Pancreas (tissue), 10 donors: Measurements from ENCODE around the gene ROBO1. TPM values are rescaled to one million over a fixed set of nuclear protein-coding genes. Genes with fewer than 3 reads are reported as not detected.

ENCODE experiments used
- ATAC-seq, 4 donors: fragments of 200-7000 bp; cut with Tn5 transposase; one replicate each; pipeline versions ENCODE4 v1.8.0 to v1.9.1; 2020; ENCODE audit warnings: mild to moderate bottlenecking in 4 of 4, moderate library complexity in 4 of 4
- DNase-seq, 6 donors: peaks; one replicate each; pipeline ENCODE4 v3.0.0-alpha.2; 2020
- FAIRE-seq: peaks from 2 replicates; lab custom pipeline; 2012; peaks lifted over from hg19 to GRCh38; lab: Jason Lieb, UNC
- H3K27ac ChIP-seq, 4 donors: fragments of 200-600 bp; sonication (generic); 1 replicate in 3 of 4; 2 replicates in 1 of 4; pipeline versions ENCODE4 v1.5.0 to v1.8.0; 2020
- H3K27me3 ChIP-seq, 4 donors: fragments of 200-600 bp; one replicate each; pipeline ENCODE4 v1.8.0; 2021
- H3K36me3 ChIP-seq, 3 donors: fragments of 200-600 bp; sonication (generic) in 1 of 3; one replicate each; pipeline versions ENCODE4 v1.5.0 to v1.8.0; 2020 to 2021
- H3K4me1 ChIP-seq, 3 donors: fragments of 200-600 bp; one replicate each; pipeline ENCODE4 v1.8.0; 2021
- H3K4me3 ChIP-seq, 4 donors: fragments of 200-600 bp; sonication (generic) in 2 of 4; one replicate each; pipeline versions ENCODE4 v1.5.0 to v1.8.0; 2020 to 2021
- H3K9me3 ChIP-seq, 4 donors: fragments of 200-600 bp; one replicate each; pipeline ENCODE4 v1.8.0; 2021
- whole genome bisulfite sequencing, 2 donors: extraction: QIAGEN DNeasy Blood & Tissue Kit; methylation state at CpG; one replicate each; pipeline ENCODE4 v1.1.7; 2013; 5-methylcytosine and 5-hydroxymethylcytosine counted together
- intact Hi-C, 3 donors: fragments of 100-400 bp; cut with DNase I; formaldehyde crosslinking; loops; one replicate each; pipeline versions ENCODE4 v1.11.1 to v1.14.2; 2022
- polyA plus RNA-seq, 2 donors: library from polyadenylated mRNA; stranded (reverse); fragments of 200-250 nt; gene quantifications; one replicate each; pipeline ENCODE4 v1.2.3, GENCODE V29; 2013
- total RNA-seq, 6 donors: library from RNA; stranded (reverse); fragmentation: NEBNext Ultra II Directional in 4 of 6; extraction: Animal tissue kit (Norgen Biotek cat#: 25700) in 4 of 6; gene quantifications; one replicate each; pipeline versions ENCODE4 v1.2.1 to v1.2.4, GENCODE V29; 2021 to 2023
- TF ChIP-seq, protein P1 (sequence below), 4 donors: fragments of 200-600 bp; sonication (generic) in 3 of 4; IDR thresholded peaks; one replicate each; pipeline versions ENCODE4 v1.5.0 to v1.8.0; 2021; ENCODE audit warnings: antibody characterized with exemption in 4 of 4
- donor health status: healthy with polysubstance abuse.
- donor health status: DM: no; HTN: no; CAD: no; lungs with moderate emphysema.
- donor health status: DM: no; HTN: no; CAD: no.
- donor health status: control.
- donor health status: control.
- donor health status: Bipolar disorder and iron deficiency.
- donor health status: DM: yes; HTN: yes; CAD: no.
- donor health status: DM: no; HTN: no; CAD: no.
- donor health status: DM: no; HTN: no; CAD: no.
- donor health status: DM: yes; HTN: yes; CAD: no.

The ROBO1 gene
- total and polyA plus RNA-seq, 8 donors: 0.51 to 8.5 (median 2.8) TPM

DNA sequence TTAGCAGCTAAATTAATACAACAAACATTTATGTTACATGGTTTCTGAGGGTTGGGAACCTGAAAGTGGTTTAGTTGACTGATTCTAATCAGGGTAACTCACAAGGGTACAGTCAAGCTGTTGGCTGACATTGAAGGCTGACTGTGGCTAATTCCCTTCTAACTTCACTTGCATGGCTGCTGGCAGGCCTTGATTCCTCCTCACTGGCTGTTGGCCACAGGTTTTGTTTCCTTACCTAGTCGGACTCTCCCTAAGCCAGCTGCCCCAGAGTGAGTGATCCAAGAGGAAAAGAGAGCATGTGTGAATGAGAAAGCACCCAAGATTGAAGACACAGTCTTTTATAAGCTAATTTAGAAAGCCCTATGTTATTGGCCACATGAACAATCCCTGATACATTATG is 700.1 kb downstream of the ROBO1 start:
- WGBS, 2 donors: 40 to 65% methylated on average over 1 of the region's 1 CpG
- no peaks in the 10 kb centered on the region for H3K4me1 ChIP-seq
- H3K27me3 ChIP-seq: no peaks in the 10 kb centered on the region
- no peak for ATAC-seq
- no peak overlapping the region for H3K27ac ChIP-seq
- no peak for DNase-seq
- no peak for FAIRE-seq
- H3K36me3 ChIP-seq: no peaks in the 10 kb centered on the region
- intact Hi-C loops: no loop called here
- TF ChIP-seq, protein P1, sequence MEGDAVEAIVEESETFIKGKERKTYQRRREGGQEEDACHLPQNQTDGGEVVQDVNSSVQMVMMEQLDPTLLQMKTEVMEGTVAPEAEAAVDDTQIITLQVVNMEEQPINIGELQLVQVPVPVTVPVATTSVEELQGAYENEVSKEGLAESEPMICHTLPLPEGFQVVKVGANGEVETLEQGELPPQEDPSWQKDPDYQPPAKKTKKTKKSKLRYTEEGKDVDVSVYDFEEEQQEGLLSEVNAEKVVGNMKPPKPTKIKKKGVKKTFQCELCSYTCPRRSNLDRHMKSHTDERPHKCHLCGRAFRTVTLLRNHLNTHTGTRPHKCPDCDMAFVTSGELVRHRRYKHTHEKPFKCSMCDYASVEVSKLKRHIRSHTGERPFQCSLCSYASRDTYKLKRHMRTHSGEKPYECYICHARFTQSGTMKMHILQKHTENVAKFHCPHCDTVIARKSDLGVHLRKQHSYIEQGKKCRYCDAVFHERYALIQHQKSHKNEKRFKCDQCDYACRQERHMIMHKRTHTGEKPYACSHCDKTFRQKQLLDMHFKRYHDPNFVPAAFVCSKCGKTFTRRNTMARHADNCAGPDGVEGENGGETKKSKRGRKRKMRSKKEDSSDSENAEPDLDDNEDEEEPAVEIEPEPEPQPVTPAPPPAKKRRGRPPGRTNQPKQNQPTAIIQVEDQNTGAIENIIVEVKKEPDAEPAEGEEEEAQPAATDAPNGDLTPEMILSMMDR (IDR thresholded peaks at IDR 0.05): no peak
- no peak overlapping the region for H3K4me3 ChIP-seq
- H3K9me3 ChIP-seq: no peaks in the 10 kb centered on the region

DNA sequence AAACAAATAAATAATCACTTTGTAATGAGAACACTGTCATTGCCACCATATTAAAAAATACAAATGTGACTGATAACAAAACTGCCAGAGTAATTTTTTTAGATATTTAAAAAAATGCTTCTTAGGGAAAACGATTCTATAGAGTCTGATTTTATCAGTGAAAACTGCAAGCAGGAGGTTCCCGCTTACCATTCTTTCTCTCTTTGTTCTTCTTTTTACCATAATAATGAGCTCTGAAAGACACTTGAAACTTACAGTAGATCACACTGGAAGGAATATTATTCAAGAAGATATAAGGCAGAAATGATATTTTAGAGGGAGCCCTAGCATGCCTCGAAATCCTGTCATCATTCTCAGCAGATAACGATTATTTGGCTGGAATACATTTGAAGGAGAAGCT is 701.3 kb downstream of the ROBO1 start:
- Histone ChIP-seq H3K27ac (no peak overlapping the region), H3K4me1 (no peaks in the 10 kb centered on the region), H3K9me3 (no peaks in the 10 kb centered on the region), H3K36me3 (no peaks in the 10 kb centered on the region), H3K4me3 (no peak overlapping the region), H3K27me3 (no peaks in the 10 kb centered on the region)
- TF ChIP-seq, protein P1 (IDR thresholded peaks at IDR 0.05): no peak
- no peak for FAIRE-seq
- DNase-seq: no peak
- WGBS, 2 donors: 55 to 64% methylated on average over 4 of the region's 4 CpGs
- ATAC-seq: no peak
- intact Hi-C loops: no loop called here

DNA sequence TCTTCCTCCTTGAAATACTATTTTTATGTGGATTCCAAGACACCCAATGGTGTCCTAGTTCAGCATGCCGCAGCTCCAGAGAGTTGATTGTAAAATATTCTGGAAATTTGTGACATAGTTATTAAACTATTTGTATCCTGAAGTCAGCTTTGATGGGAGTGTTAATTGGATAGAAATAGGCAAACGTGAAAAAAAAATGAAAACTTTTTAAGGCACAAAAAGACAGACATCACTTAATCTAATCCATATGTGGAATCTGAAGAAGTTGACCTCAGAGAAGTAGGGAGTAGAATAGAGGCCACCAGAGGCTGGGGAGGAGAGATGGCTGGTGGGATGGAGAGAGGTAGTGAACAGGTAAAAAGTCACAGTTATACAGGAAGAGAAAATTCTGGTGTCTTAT is 704.2 kb downstream of the ROBO1 start:
- Histone ChIP-seq H3K27me3 (no peaks in the 10 kb centered on the region), H3K4me3 (no peak overlapping the region), H3K36me3 (no peaks in the 10 kb centered on the region), H3K9me3 (no peaks in the 10 kb centered on the region), H3K27ac (no peak overlapping the region), H3K4me1 (no peaks in the 10 kb centered on the region)
- TF ChIP-seq, protein P1 (IDR thresholded peaks at IDR 0.05): no peak
- whole genome bisulfite sequencing, 2 donors: 52 to 64% methylated on average over 2 of the region's 2 CpGs
- ATAC-seq (no peak), DNase-seq (no peak), FAIRE-seq (no peak)
- intact Hi-C loops: no loop called here

DNA sequence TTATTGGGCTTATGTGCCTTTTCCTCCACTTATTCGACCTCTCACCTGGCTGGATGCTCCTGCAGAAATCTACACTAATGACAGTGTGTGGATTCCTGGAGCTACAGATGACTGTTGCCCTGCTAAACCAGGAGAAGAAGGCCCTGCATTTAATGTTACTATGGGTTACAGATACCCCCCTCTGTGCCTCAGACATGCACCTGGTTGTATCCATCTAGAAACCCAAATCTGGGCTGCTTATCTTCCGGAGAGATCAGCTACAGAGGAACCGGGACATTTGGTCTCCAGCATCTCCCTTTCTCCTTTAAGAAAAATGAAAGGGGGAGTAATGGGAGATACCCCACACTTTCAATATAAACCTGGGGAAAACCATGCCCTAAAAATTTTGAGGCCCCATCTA is 710.0 kb downstream of the ROBO1 start:
- no peak overlapping the region for H3K27ac ChIP-seq
- H3K9me3 ChIP-seq: no peaks in the 10 kb centered on the region
- H3K27me3 ChIP-seq: no peaks in the 10 kb centered on the region
- TF ChIP-seq, protein P1 (IDR thresholded peaks at IDR 0.05): no peak
- H3K4me3 ChIP-seq: no peak overlapping the region
- FAIRE-seq: no peak
- intact Hi-C loops: no loop called here
- 54 to 61% methylated on average over 3 of the region's 3 CpGs for WGBS, 2 donors
- H3K36me3 ChIP-seq: no peaks in the 10 kb centered on the region
- no peaks in the 10 kb centered on the region for H3K4me1 ChIP-seq
- no peak for ATAC-seq
- no peak for DNase-seq

DNA sequence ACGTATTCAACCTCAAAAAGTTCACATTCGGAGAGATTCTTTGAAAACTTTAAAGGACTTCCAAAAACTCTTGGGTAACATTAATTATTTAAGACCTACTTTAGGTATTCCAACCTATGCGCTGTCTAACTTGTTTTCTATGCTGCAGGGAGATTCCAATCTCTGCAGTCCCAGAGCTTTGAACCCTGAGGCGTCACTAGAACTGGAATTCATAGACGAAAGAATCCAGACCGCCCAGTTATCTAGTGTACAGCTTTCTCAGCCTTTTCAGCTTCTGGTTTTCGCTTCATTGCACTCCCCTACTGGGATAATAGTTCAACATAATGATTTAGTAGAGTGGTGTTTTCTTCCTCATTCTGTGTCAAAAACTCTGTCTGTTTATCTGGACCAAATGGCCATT is 711.3 kb downstream of the ROBO1 start:
- 58 to 72% methylated on average over 7 of the region's 7 CpGs for WGBS, 2 donors
- no peak for DNase-seq
- no peaks in the 10 kb centered on the region for H3K36me3 ChIP-seq
- H3K27me3 ChIP-seq: no peaks in the 10 kb centered on the region
- H3K4me3 ChIP-seq: no peak overlapping the region
- intact Hi-C loops: no loop called here
- no peak for FAIRE-seq
- no peaks in the 10 kb centered on the region for H3K4me1 ChIP-seq
- ATAC-seq: no peak
- TF ChIP-seq, protein P1 (IDR thresholded peaks at IDR 0.05): no peak
- H3K27ac ChIP-seq: no peak overlapping the region
- H3K9me3 ChIP-seq: no peaks in the 10 kb centered on the region
